Measurements from ENCODE around the gene RAMP1.

RAMP1 gene

DNA sequence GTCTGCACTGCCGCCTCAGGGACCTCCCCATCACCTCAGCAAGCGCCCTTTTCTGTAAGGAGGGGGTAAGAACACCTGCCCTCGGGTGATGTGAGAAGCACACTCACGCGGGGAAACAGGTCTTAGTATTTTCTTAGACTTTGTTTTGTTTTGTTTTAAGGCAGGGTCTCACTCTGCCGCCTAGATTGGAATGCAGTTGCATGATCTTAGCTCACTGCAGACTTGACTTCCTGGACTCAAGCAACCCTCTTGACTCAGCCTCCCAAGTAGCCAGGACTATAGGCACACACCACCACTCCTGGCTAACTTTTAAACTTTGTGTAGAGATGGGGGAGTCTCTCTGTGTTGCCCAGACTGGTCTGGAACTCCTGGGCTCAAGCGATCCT is 37.1 kb downstream of the RAMP1 start:
- no peak for DNase-seq

GRCh38 chr2:237896956-237897355 is 37.5 kb downstream of the RAMP1 start:
- DNase-seq = no peak

GRCh38 chr2:237898057-237898414 is 38.6 kb downstream of the RAMP1 start:
- DNase-seq = no peak

DNA sequence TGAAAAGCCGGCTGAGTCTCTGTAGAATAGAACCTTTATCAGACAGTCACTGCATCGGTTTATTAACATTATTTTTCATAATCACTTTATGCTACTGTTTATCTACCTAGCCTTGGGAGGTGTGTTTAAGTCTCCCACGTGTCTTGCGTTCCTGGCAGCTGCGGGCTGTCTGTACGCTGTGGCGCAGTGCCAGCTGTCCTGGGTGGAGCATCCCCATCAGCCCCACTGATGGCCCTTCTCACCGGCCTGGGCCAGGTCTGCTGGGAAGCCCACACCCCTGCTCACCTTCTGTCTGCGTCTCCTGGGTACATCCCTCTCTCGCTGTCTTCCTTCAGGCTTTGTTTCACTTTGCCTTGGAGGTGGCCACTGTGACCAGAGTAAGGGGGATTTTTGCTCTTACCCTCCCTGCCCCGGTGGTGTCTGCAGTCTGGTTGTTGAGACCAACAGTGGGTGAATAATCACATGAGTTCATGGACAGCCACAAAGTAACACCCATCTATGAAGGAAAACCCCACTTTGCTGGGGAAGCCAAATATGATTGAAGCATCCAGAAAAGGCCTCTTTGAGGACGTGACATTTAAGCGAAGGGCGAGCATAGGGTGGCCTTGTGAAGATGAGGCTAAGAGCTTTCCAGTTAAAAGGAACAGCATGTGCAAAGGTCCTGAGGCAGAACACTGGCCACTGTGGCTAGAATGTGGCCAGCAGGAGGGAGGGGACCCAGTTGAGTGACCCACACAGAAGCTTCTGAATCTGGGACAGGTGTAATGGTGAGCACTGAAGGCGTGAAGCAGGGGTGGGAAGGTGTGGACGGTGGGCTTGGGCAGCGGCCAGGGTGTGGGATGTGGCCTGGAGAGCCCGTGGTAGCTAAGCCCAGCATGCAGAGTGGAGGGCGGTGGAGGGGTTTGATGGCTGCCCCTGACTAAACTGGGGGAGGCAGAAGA is 41.7 kb downstream of the RAMP1 start:
- DNase-seq = no peak

DNA sequence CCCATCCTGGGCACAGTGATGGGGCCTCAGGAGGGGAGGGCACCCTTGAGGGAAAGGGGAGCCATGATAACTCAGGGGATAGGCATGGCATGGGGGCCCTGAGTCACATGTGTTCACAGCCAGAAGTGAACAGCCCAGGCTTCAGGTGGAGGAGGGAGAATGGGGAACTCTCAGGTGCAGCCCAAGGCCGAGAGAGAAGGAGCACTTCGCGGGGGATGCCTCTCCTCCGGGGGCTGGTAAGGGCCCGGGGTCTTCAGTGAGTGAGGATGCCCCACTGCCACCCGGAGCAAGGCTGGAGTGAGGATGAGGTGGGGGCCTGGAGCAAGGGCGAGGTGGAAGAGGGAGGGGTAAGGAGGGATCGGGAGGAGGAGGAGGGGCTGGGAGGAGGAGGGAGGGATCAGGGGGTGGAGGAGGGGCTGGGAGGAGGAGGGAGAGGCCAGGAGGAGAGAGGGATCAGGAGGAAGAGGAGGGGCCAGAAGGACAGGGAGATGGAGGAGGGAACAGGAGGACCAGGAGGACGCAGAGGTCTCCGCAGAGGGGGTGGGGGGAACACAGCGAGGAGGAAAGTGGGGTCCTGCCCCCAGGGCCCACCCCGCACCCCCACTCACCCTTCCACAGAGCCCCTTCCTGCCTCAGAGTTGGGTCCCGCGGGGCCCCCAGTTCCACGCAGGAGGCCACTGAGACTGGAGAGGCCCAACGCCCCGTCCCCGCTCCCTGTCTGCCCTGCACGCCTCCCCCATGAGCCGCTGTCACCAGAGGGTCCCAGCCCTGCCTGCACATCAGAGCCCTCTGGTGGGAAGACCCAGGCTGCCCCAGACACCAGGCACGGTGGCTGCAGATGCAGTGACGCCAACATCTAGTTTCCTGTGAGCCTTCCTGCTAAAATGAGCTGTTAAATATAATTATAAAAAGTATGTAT is 42.8 kb downstream of the RAMP1 start:
- DNase-seq = no peak

- DNase-seq = no peak
Measured at GRCh38 chr2:237904831-237905599, 45.6 kb downstream of the RAMP1 start.

DNA sequence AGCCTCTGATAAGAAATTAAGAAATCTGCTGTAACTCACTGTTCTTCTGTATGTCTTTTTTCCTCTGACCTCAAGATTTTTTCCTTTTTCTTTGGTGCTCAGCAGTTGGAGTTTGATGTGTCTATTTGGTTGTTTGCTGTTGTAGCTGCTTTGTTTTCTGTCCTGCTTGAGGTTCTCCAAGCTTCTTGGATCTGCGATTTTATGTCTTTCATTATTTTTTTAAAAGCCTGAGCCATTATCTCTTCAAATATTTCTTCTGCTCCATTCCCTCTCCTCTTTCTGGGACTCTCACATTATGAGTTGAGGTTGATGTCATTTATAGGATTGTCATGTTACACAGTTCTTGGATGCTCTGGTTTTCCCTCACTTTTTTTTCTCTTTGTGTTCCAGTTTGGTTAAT is 47.7 kb downstream of the RAMP1 start:
- DNase-seq = no peak

DNA sequence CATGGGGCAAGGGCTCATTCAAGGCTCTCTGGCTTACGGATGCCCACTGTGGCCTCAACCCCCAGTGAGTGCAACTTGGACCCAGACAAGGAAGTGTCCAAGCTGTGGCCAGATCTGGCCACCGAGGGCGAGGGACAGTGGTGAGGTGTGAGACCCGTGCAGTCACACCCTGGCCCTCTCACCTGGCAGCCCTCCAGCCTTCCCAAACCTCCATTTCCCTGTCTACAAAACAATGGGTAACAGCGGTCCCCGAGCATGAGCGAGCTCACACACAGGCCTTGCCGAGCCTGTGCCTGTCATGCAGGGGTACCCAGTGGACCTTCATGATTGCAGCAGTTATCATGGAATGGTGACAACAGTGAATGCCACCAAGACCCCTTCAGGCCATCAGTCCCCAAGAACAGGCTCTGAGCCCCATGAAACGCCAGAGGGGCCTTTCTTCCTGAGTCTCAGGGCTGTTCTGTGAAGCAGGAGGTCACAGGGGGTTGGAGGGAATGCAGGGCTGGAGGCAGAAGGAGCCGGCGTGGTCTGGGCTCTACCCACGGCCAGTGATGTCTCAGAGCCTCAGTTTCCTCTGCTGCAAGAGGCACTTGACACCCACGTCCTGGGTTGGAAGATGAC is 49.8 kb downstream of the RAMP1 start:
- no peak for DNase-seq

GRCh38 chr2:237909801-237910475 is 50.5 kb downstream of the RAMP1 start:
- DNase-seq = no peak

DNA sequence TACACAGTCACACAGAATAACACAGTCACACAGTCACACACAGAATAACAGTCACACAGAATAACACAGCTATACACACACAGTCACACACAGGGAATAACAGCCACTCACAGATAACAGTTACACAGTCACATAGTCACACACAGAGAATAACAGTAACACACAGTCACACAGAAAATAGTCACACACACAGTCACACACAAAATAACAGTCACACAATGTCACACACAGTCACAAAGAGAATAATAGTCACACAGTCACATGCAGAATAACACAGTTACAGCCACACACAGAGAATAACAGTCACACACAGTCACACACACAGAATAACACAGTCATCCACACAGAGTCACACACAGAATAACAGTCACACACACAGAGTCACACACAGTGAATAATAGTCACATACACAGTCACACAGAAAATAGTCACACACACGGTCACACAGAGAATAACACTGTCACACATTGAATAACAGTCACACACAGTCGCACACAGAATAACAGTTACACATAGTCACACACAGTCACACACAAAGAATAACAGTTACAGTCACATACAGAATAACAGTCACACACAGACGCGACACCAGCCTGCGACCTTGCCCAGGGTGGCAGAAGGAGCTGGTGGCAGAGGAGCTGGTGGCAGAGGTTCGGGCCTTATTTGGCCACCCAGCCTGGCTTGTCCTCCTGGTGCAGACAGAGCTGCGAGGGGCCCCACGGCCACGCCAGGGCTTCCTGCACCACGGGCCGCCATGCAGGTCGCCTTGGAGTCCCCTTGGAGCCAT is 51.3 kb downstream of the RAMP1 start:
- DNase-seq = no peak

DNA sequence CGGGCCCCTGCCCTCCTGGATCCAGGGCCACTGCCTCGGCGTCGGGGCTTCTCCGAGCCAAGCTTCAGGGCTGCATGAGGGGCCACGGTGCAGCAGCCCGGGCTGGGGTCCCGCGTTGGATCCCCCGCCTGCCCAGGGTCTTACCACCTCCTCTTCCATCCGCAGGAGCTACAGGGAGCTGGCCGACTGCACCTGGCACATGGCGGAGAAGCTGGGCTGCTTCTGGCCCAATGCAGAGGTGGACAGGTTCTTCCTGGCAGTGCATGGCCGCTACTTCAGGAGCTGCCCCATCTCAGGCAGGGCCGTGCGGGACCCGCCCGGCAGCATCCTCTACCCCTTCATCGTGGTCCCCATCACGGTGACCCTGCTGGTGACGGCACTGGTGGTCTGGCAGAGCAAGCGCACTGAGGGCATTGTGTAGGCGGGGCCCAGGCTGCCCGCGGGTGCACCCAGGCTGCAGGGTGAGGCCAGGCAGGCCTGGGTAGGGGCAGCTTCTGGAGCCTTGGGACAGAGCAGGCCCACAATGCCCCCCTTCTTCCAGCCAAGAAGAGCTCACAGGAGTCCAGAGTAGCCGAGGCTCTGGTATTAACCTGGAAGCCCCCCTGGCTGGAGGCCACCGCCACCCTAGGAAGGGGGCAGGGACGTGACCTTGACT is 52.1 kb downstream of the RAMP1 start:
- DNase-seq = no peak

DNA sequence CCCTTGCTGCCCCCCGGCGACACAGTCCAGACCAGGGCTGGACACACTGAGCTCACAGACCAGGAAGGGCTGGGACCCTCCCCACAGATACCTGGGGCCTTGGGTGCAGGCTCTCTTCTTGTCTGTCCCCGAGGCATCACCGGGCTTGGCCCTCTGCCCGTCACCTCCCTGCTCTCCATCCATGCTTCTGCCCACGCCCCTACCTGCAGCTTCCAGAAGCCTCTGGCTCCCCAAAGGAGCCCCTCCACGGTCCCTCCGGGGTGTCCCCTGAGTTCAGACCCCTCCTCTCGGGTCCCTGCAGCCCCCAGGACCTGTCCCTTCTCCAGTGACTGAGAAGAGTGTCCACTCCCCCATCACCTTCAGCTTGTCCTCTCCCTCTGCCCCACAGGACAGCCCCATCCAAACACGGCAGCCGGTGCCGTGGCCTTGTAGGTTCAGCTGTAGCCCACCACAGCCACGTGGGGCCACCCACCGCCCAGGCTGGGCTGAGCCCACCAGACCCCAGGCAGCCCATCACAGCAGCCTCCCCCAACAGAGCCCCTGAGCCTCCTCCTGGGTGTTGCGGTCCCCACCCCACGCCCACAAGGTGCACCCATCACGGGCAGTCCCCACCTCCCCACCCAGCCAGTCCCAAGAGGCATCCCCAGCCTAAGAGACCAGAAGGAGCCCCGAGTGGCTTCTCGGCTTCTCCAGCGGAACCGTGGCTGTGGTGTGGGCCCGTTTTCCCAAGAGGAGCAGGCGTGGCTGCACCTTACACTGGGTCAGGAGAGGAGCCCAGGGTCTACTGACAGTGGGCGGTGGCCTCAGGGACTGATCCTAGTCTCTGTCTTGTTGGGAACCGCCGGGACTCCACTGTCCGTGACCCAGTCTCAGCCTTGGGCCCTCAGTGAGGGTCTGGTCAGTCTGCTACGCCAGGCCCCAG is 53.1 kb downstream of the RAMP1 start:
- no peak for DNase-seq

- no peak for DNase-seq
Measured at GRCh38 chr2:237913193-237913917, 53.9 kb downstream of the RAMP1 start.

DNA sequence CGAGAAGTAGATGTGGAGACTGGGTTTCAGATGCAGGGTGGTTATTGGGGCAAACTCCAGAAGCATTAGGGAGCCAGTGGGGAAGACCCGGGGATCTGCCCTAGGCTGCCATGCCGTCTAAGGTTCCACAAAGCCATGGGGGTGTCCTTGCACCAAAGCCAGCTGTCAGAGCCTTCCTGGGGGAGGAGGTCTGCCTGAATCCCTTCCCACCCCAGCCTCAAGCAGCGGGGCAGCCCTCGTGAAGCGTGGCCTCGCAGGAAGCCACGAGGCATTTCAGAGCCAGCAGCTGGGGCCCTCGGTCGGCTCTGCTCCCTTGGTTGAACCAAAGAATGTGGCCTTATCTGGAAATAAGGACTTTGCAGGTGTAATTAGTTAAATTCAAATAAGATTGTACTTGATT is 56.2 kb downstream of the RAMP1 start:
- no peak for DNase-seq

GRCh38 chr2:237916296-237916695 is 56.9 kb downstream of the RAMP1 start:
- DNase-seq = no peak

GRCh38 chr2:237917696-237918374 is 58.4 kb downstream of the RAMP1 start:
- no peak for DNase-seq

DNA sequence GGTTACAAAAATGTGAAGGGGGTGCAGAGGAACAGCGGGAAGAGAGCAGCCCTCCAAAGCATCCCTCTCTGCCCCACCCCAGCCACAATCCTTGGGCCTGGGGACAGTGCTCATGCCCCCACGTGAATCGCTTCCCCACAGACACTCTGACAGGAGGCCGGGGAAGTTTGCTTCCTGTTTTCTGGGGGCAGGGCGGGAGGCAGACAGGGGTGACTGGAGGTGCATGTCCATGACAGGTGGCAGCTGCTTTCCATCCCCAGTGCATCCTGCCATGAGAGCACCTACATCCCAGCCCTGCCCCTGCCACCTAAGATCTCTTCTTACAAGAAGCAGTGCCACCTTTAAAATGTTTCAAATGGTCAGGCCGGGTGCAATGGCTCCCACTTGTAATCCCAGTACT is 60.2 kb downstream of the RAMP1 start:
- no peak for DNase-seq

DNA sequence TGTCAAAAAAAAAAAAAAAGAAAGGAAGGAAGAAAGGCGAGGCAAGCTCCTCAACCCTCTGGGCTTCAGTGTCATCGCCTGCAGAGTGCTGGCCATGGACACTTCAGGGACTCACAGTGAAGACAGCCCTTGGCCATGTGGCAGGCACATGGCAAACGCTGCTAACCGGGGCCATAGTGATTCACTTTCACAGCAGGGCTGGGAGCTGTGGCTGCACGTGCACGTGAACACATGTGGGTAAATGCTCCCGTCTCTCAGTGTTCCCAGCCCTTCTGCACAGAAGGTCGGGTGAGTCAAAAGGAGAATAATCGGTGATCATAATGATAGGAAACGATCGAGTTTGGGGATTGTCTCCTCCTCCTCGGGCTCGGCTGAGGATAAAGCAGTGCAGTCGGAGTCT is 61.2 kb downstream of the RAMP1 start:
- DNase-seq = no peak

All from NCI-H2227 treated with DMSO at 0.1 percent for 48 hours (cell line).